ENCODE measurements around the gene RCAN3. TPM values are rescaled to one million over a fixed set of nuclear protein-coding genes. Genes with fewer than 3 reads are reported as not detected.
"Not testable (repeated sequence)": the region's sequence is repeated elsewhere in the genome, so short reads cannot be mapped to it uniquely, and the experiment has no call there.

RCAN3 gene
- total RNA-seq, 1 experiment from 2014 or later, result 10.2 TPM

- no peaks in the 10 kb centered on the region for H3K36me3 Mint-ChIP-seq (ENCODE audit: insufficient read depth, unreplicated experiment)
- H3K27ac Mint-ChIP-seq (ENCODE audit: unreplicated experiment), result no peak overlapping the region
- H3K9me3 Mint-ChIP-seq (ENCODE audit: unreplicated experiment), result no peaks in the 10 kb centered on the region
- no peak overlapping the region for H3K4me3 Mint-ChIP-seq (ENCODE audit: unreplicated experiment)
- ChIA-PET POLR2A (no interaction called here), CTCF (interaction anchor here (0.6 kb wide), 1 partner anchor 16 kb away, joined by 3 read pairs; no protein-coding TSS in a partner anchor)
- no peak for DNase-seq
- H3K36me3 ChIP-seq (ENCODE audit: control insufficient read depth, insufficient read depth, low read length), result no peaks in the 10 kb centered on the region
- intact Hi-C loops (cut with micrococcal nuclease; ENCODE audit: unreplicated experiment), result no loop called here
- H3K4me3 ChIP-seq (ENCODE audit: low read depth, low read length), result no peak overlapping the region
- H3K4me1 ChIP-seq, result 0 out of 2 replicates have a peak, but pooled peaks cover 4% of the 10 kb centered on the region
- TF ChIP-seq CTCF (IDR thresholded peaks at IDR 0.05; ENCODE audit: insufficient read depth in 1 of 2, low read depth in 1 of 2, low read length in 1 of 2, severe bottlenecking in 1 of 2, unreplicated experiment in 1 of 2), result no peak
- no peaks in the 10 kb centered on the region for H3K27me3 ChIP-seq (replicated peaks; ENCODE audit: control insufficient read depth, insufficient read depth, low read length)
- H3K9me3 ChIP-seq, result no peaks in the 10 kb centered on the region
- no peaks in the 10 kb centered on the region for H3K27me3 Mint-ChIP-seq (ENCODE audit: insufficient read depth, unreplicated experiment)
- peaks cover 7% of the 10 kb centered on the region for H3K4me1 Mint-ChIP-seq (ENCODE audit: low read depth, unreplicated experiment)
- BruUV-seq (replicated peaks), result no TSS peak
Observed at GRCh38 chr1:24526045-24526444, 23.4 kb downstream of the RCAN3 start.

GRCh38 chr1:24526940-24527542 lies 24.4 kb downstream of the RCAN3 start:
- BruUV-seq (replicated peaks), result no TSS peak
- DNase-seq, result peak in 1 of 2 experiments; percentile 22
- TF ChIP-seq CTCF (IDR thresholded peaks at IDR 0.05; ENCODE audit: insufficient read depth in 1 of 2, low read depth in 1 of 2, low read length in 1 of 2, severe bottlenecking in 1 of 2, unreplicated experiment in 1 of 2), result peak; percentile 42 to 62
- Mint-ChIP-seq H3K36me3 (ENCODE audit: insufficient read depth, unreplicated experiment) (no peaks in the 10 kb centered on the region), H3K9me3 (ENCODE audit: unreplicated experiment) (no peaks in the 10 kb centered on the region), H3K27ac (ENCODE audit: unreplicated experiment) (no peak overlapping the region), H3K4me1 (ENCODE audit: low read depth, unreplicated experiment) (peaks cover 7% of the 10 kb centered on the region), H3K4me3 (ENCODE audit: unreplicated experiment) (no peak overlapping the region), H3K27me3 (ENCODE audit: insufficient read depth, unreplicated experiment) (no peaks in the 10 kb centered on the region)
- no peak overlapping the region for H3K4me3 ChIP-seq (ENCODE audit: low read depth, low read length)
- POLR2A ChIA-PET, result no interaction called here
- H3K9me3 ChIP-seq, result no peaks in the 10 kb centered on the region
- H3K36me3 ChIP-seq (ENCODE audit: control insufficient read depth, insufficient read depth, low read length), result no peaks in the 10 kb centered on the region
- intact Hi-C loops (cut with micrococcal nuclease; ENCODE audit: unreplicated experiment), result no loop called here
- H3K4me1 ChIP-seq, result 0 out of 2 replicates have a peak, but pooled peaks cover 4% of the 10 kb centered on the region
- CTCF ChIA-PET, result no interaction called here
- H3K27me3 ChIP-seq (replicated peaks; ENCODE audit: control insufficient read depth, insufficient read depth, low read length), result no peaks in the 10 kb centered on the region

- CTCF ChIA-PET, result no interaction called here
- intact Hi-C loops (cut with micrococcal nuclease; ENCODE audit: unreplicated experiment), result no loop called here
Observed at GRCh38 chr1:24528744-24529143, 26.1 kb downstream of the RCAN3 start.

GRCh38 chr1:24529292-24529691 lies 26.7 kb downstream of the RCAN3 start:
- H3K4me1 Mint-ChIP-seq (ENCODE audit: low read depth, unreplicated experiment); H3K4me1 ChIP-seq; BruUV-seq (replicated peaks); intact Hi-C loops (cut with micrococcal nuclease; ENCODE audit: unreplicated experiment); H3K27ac Mint-ChIP-seq (ENCODE audit: unreplicated experiment); DNase-seq; H3K4me3 Mint-ChIP-seq (ENCODE audit: unreplicated experiment); H3K27me3 Mint-ChIP-seq (ENCODE audit: insufficient read depth, unreplicated experiment); H3K4me3 ChIP-seq (ENCODE audit: low read depth, low read length); H3K9me3 Mint-ChIP-seq (ENCODE audit: unreplicated experiment); H3K36me3 ChIP-seq (ENCODE audit: control insufficient read depth, insufficient read depth, low read length); H3K9me3 ChIP-seq; POLR2A ChIA-PET; H3K27me3 ChIP-seq (replicated peaks; ENCODE audit: control insufficient read depth, insufficient read depth, low read length): not testable (repeated sequence)
- CTCF ChIA-PET, result interaction anchor here (0.7 kb wide), 1 partner anchor 1902 kb away, joined by 3 read pairs; no protein-coding TSS in a partner anchor
- peaks cover 12% of the 10 kb centered on the region for H3K36me3 Mint-ChIP-seq (ENCODE audit: insufficient read depth, unreplicated experiment)

More at GRCh38 chr1:24528744-24529143, 26.1 kb downstream of the RCAN3 start:
- no peak for DNase-seq
- BruUV-seq (replicated peaks), result no TSS peak
- Mint-ChIP-seq H3K4me1 (ENCODE audit: low read depth, unreplicated experiment) (peaks cover 7% of the 10 kb centered on the region), H3K36me3 (ENCODE audit: insufficient read depth, unreplicated experiment) (peaks cover 7% of the 10 kb centered on the region), H3K27ac (ENCODE audit: unreplicated experiment) (no peak overlapping the region), H3K4me3 (ENCODE audit: unreplicated experiment) (no peak overlapping the region), H3K9me3 (ENCODE audit: unreplicated experiment) (no peaks in the 10 kb centered on the region), H3K27me3 (ENCODE audit: insufficient read depth, unreplicated experiment) (no peaks in the 10 kb centered on the region)
- Histone ChIP-seq H3K27me3 (replicated peaks; ENCODE audit: control insufficient read depth, insufficient read depth, low read length) (no peaks in the 10 kb centered on the region), H3K9me3 (no peaks in the 10 kb centered on the region), H3K36me3 (ENCODE audit: control insufficient read depth, insufficient read depth, low read length) (no peaks in the 10 kb centered on the region), H3K4me3 (ENCODE audit: low read depth, low read length) (no peak overlapping the region), H3K4me1 (0 out of 2 replicates have a peak, but pooled peaks cover 4% of the 10 kb centered on the region)
- TF ChIP-seq CTCF (IDR thresholded peaks at IDR 0.05; ENCODE audit: insufficient read depth in 1 of 2, low read depth in 1 of 2, low read length in 1 of 2, severe bottlenecking in 1 of 2, unreplicated experiment in 1 of 2), result no peak
- POLR2A ChIA-PET, result no interaction called here

Data from Caco-2 (cell line).